NT2/D1 (cell line): ENCODE data around the gene PRRC2C.

Experiments
- YY1 ChIP-seq: IDR thresholded peaks from 2 replicates; pipeline ENCODE4 v1.6.1; 2011; ENCODE audit not compliant: insufficient read length, insufficient read depth
- ZNF274 ChIP-seq: IDR thresholded peaks from 2 replicates; pipeline ENCODE4 v1.6.1; 2011; ENCODE audit warnings: mild to moderate bottlenecking, low read depth, low read length

GRCh38 chr1:171628225-171628624 is 142.9 kb downstream of the PRRC2C start:
- TF ChIP-seq ZNF274 (no peak), YY1 (no peak)
